ENCODE data around the gene DOCK10.

DNA sequence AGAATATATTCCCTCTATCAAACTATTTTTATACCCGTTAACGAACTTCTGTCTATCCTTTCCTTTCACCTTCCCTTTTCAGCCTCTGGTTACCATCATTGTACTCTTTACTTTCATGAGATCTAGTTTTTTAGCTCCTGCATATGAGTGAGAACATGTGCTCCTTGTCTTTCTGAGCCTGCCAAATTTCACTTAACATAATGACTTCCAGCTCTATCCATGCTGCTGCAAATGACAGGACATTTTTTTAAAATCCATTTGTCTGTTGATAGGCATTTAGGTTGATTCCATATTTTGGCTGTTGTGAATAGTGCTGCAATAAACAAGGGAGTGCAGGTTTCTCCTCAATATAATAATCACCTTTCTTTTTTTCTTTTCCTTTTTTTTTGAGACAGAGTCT lies 317.9 kb downstream of the DOCK10 start:
- TF ChIP-seq CTCF (IDR thresholded peaks at IDR 0.05) (no peak), POLR2A (IDR thresholded peaks at IDR 0.05) (no peak)

All from uterus (tissue), 2 donors.